Activated B cell treated with CpG ODN at 0.5 μM for 24 hours (primary cell): ENCODE measurements around the gene CALN1. TPM values are rescaled to one million over a fixed set of nuclear protein-coding genes. Genes with fewer than 3 reads are reported as not detected.

ENCODE experiments used
- ATAC-seq: fragments of 200-7000 bp; cut with Tn5 transposase; one replicate; pipeline ENCODE4 v1.10.0; 2021; ENCODE audit warnings: low read depth, mild to moderate bottlenecking, moderate library complexity
- CTCF ChIA-PET: fragments of 350-600 bp; sonication (Branson Sonifier 250); formaldehyde crosslinking; loops from one replicate; lab custom pipeline; 2021; ENCODE audit warnings: antibody characterized with exemption; lab: Charles Lee
- POLR2A ChIA-PET: fragments of 350-600 bp; sonication (Branson Sonifier 250); formaldehyde crosslinking; loops from one replicate; lab custom pipeline; 2021; ENCODE audit warnings: antibody characterized with exemption; lab: Charles Lee
- DNase-seq: peaks from one replicate; pipeline ENCODE4 v3.0.0; 2022
- H3K27ac Mint-ChIP-seq: one replicate; pipeline ENCODE4 v1.8.0; 2020; ENCODE audit warnings: mixed read lengths
- H3K27me3 Mint-ChIP-seq: one replicate; pipeline ENCODE4 v1.8.0; 2021; ENCODE audit warnings: mixed read lengths
- H3K36me3 Mint-ChIP-seq: one replicate; pipeline ENCODE4 v1.8.0; 2021; ENCODE audit warnings: low read depth, mixed read lengths
- H3K4me1 Mint-ChIP-seq: one replicate; pipeline ENCODE4 v1.8.0; 2021; ENCODE audit warnings: mixed read lengths
- H3K4me3 Mint-ChIP-seq: one replicate; pipeline ENCODE4 v1.8.0; 2020; ENCODE audit warnings: mild to moderate bottlenecking, mixed read lengths
- H3K9me3 Mint-ChIP-seq: one replicate; pipeline ENCODE4 v1.8.0; 2020; ENCODE audit warnings: mixed read lengths
- CTCF ChIP-seq: fragments of 200-600 bp; IDR thresholded peaks from one replicate; pipeline ENCODE4 v1.8.0; 2022; ENCODE audit warnings: antibody characterized with exemption, mild to moderate bottlenecking
- intact Hi-C: fragments of 100-400 bp; cut with micrococcal nuclease; formaldehyde crosslinking; loops from one replicate; pipeline ENCODE4 v1.15.1; 2024
- total RNA-seq: library from RNA; stranded (reverse); gene quantifications from 2 replicates; pipeline ENCODE4 v1.2.3, GENCODE V29; 2022

The CALN1 gene
- total RNA-seq, 1 donor from 2014 or later, result not detected

GRCh38 chr7:72309476-72309875, 102.7 kb downstream of the CALN1 start:
- Mint-ChIP-seq H3K27ac (no peak overlapping the region), H3K4me3 (no peak overlapping the region), H3K27me3 (no peaks in the 10 kb centered on the region), H3K36me3 (no peaks in the 10 kb centered on the region), H3K9me3 (no peaks in the 10 kb centered on the region), H3K4me1 (no peaks in the 10 kb centered on the region)
- ChIA-PET CTCF (no interaction called here), POLR2A (no interaction called here)
- intact Hi-C loops, result no loop called here
- DNase-seq, result no peak
- TF ChIP-seq CTCF, result no peak
- no peak for ATAC-seq

GRCh38 chr7:72308986-72309385, 103.2 kb downstream of the CALN1 start:
- Mint-ChIP-seq H3K4me3 (no peak overlapping the region), H3K4me1 (no peaks in the 10 kb centered on the region), H3K27me3 (no peaks in the 10 kb centered on the region), H3K9me3 (no peaks in the 10 kb centered on the region), H3K36me3 (no peaks in the 10 kb centered on the region), H3K27ac (no peak overlapping the region)
- no peak for TF ChIP-seq CTCF
- ChIA-PET CTCF (no interaction called here), POLR2A (no interaction called here)
- intact Hi-C loops, result no loop called here
- no peak for DNase-seq
- ATAC-seq, result no peak

- Mint-ChIP-seq H3K9me3 (no peaks in the 10 kb centered on the region), H3K27me3 (no peaks in the 10 kb centered on the region), H3K36me3 (no peaks in the 10 kb centered on the region), H3K4me1 (no peaks in the 10 kb centered on the region), H3K27ac (no peak overlapping the region), H3K4me3 (no peak overlapping the region)
- no peak for TF ChIP-seq CTCF
- ATAC-seq (no peak), DNase-seq (no peak)
- intact Hi-C loops, result no loop called here
- POLR2A ChIA-PET, result no interaction called here
- CTCF ChIA-PET, result no interaction called here
Measured at GRCh38 chr7:72307566-72307965, 104.6 kb downstream of the CALN1 start.

GRCh38 chr7:72298912-72299311, 113.2 kb downstream of the CALN1 start:
- CTCF ChIA-PET, result no interaction called here
- Mint-ChIP-seq H3K4me3 (no peak overlapping the region), H3K4me1 (no peaks in the 10 kb centered on the region), H3K27ac (no peak overlapping the region), H3K27me3 (no peaks in the 10 kb centered on the region), H3K9me3 (no peaks in the 10 kb centered on the region), H3K36me3 (no peaks in the 10 kb centered on the region)
- ATAC-seq (no peak), DNase-seq (no peak)
- POLR2A ChIA-PET, result no interaction called here
- intact Hi-C loops, result no loop called here
- TF ChIP-seq CTCF, result no peak

- Mint-ChIP-seq H3K9me3 (no peaks in the 10 kb centered on the region), H3K4me1 (no peaks in the 10 kb centered on the region), H3K27ac (no peak overlapping the region), H3K4me3 (no peak overlapping the region), H3K36me3 (no peaks in the 10 kb centered on the region), H3K27me3 (no peaks in the 10 kb centered on the region)
- POLR2A ChIA-PET, result no interaction called here
- intact Hi-C loops, result no loop called here
- CTCF ChIA-PET, result no interaction called here
- TF ChIP-seq CTCF, result no peak
- ATAC-seq (no peak), DNase-seq (no peak)
Measured at GRCh38 chr7:72298091-72298490, 114.0 kb downstream of the CALN1 start.
